WTC11 (cell line): Measurements from ENCODE around the gene NCSTN. TPM values are rescaled to one million over a fixed set of nuclear protein-coding genes. Genes with fewer than 3 reads are reported as not detected.

ENCODE experiments used
- ATAC-seq: fragments of 200-7000 bp; cut with Tn5 transposase; 2 replicates; pipeline ENCODE4 v1.10.0; 2021; ENCODE audit warnings: mild to moderate bottlenecking, moderate library complexity
- CTCF ChIA-PET: fragments of 300-600 bp; sonication (Branson Sonifier 250); formaldehyde crosslinking; loops from one replicate; lab custom pipeline; 2021; ENCODE audit warnings: antibody characterized with exemption; lab: Charles Lee
- POLR2A ChIA-PET: fragments of 350-600 bp; sonication (Branson Sonifier 250); formaldehyde crosslinking; loops from one replicate; lab custom pipeline; 2021; ENCODE audit warnings: antibody characterized with exemption; lab: Charles Lee
- DNase-seq: peaks from one replicate; pipeline ENCODE4 v3.0.0; 2021; ENCODE audit warnings: low spot score
- H3K27ac Mint-ChIP-seq: 2 replicates; pipeline ENCODE4 v1.8.0; 2021; ENCODE audit warnings: mixed read lengths
- H3K27me3 Mint-ChIP-seq: 2 replicates; pipeline ENCODE4 v1.8.0; 2021; ENCODE audit warnings: low read depth, mild to moderate bottlenecking, moderate library complexity, mixed read lengths
- H3K36me3 Mint-ChIP-seq: 2 replicates; pipeline ENCODE4 v1.8.0; 2021; ENCODE audit warnings: mixed read lengths
- H3K4me1 Mint-ChIP-seq: 2 replicates; pipeline ENCODE4 v1.8.0; 2022; ENCODE audit warnings: mixed read lengths
- H3K4me3 Mint-ChIP-seq: 2 replicates; pipeline ENCODE4 v1.8.0; 2021; ENCODE audit warnings: mild to moderate bottlenecking, moderate library complexity, mixed read lengths
- H3K9me3 Mint-ChIP-seq: 2 replicates; pipeline ENCODE4 v1.8.0; 2021; ENCODE audit warnings: mixed read lengths
- CBFB ChIP-seq: sonication (generic); formaldehyde crosslinking; IDR thresholded peaks from 2 replicates; pipeline ENCODE4 v1.8.1; 2022; ENCODE audit warnings: mild to moderate bottlenecking, low read depth, missing genetic modification reagents
- E2F4 ChIP-seq: sonication (generic); formaldehyde crosslinking; IDR thresholded peaks from 2 replicates; pipeline ENCODE4 v1.8.1; 2022; ENCODE audit warnings: low read depth, mild to moderate bottlenecking, moderate library complexity, missing genetic modification reagents, borderline replicate concordance
- E2F5 ChIP-seq: sonication (generic); formaldehyde crosslinking; IDR thresholded peaks from 2 replicates; pipeline ENCODE4 v1.8.1; 2022; ENCODE audit warnings: mild to moderate bottlenecking, moderate library complexity, missing genetic modification reagents
- EMX1 ChIP-seq: fragments of 250-450 bp; sonication (Bioruptor Pico); IDR thresholded peaks from 2 replicates; pipeline ENCODE4 v1.8.0; 2021; ENCODE audit warnings: mild to moderate bottlenecking
- ESRRA ChIP-seq: sonication (generic); formaldehyde crosslinking; IDR thresholded peaks from 2 replicates; pipeline ENCODE4 v1.8.1; 2022; ENCODE audit warnings: mild to moderate bottlenecking, missing genetic modification reagents, borderline replicate concordance
- FOXP1 ChIP-seq: sonication (generic); formaldehyde crosslinking; IDR thresholded peaks from 2 replicates; pipeline ENCODE4 v1.8.0; 2022; ENCODE audit warnings: missing genetic modification reagents, mild to moderate bottlenecking, moderate library complexity, borderline replicate concordance
- JAZF1 ChIP-seq: fragments of 250-450 bp; sonication (Bioruptor Pico); IDR thresholded peaks from 2 replicates; pipeline ENCODE4 v1.9.0; 2021; ENCODE audit warnings: moderate library complexity, mild to moderate bottlenecking, inconsistent platforms
- JUN ChIP-seq: sonication (generic); formaldehyde crosslinking; IDR thresholded peaks from 2 replicates; pipeline ENCODE4 v1.8.0; 2023; ENCODE audit warnings: mild to moderate bottlenecking, missing genetic modification reagents
- KAT7 ChIP-seq: sonication (generic); formaldehyde crosslinking; IDR thresholded peaks from 2 replicates; pipeline ENCODE4 v1.8.1; 2023; ENCODE audit warnings: missing genetic modification reagents, mild to moderate bottlenecking, borderline replicate concordance
- NFATC4 ChIP-seq: fragments of 250-450 bp; sonication (Bioruptor Pico); IDR thresholded peaks from 2 replicates; pipeline ENCODE4 v1.9.0; 2021; ENCODE audit warnings: mild to moderate bottlenecking
- NFE2L1 ChIP-seq: sonication (generic); formaldehyde crosslinking; IDR thresholded peaks from 2 replicates; pipeline ENCODE4 v1.8.1; 2023; ENCODE audit warnings: missing genetic modification reagents
- NR1H2 ChIP-seq: sonication (generic); formaldehyde crosslinking; IDR thresholded peaks from 2 replicates; pipeline ENCODE4 v1.9.0; 2021; ENCODE audit warnings: mild to moderate bottlenecking, moderate library complexity, missing genetic modification reagents
- SMAD3 ChIP-seq: sonication (generic); formaldehyde crosslinking; IDR thresholded peaks from 2 replicates; pipeline ENCODE4 v1.8.0; 2022; ENCODE audit warnings: missing genetic modification reagents, mild to moderate bottlenecking, borderline replicate concordance
- SMAD4 ChIP-seq: sonication (generic); formaldehyde crosslinking; IDR thresholded peaks from 2 replicates; pipeline ENCODE4 v1.8.0; 2022; ENCODE audit warnings: mild to moderate bottlenecking, missing genetic modification reagents
- SOX15 ChIP-seq: fragments of 250-450 bp; sonication (Bioruptor Pico); IDR thresholded peaks from 2 replicates; pipeline ENCODE4 v1.9.0; 2021; ENCODE audit warnings: mild to moderate bottlenecking
- TEAD4 ChIP-seq: sonication (generic); formaldehyde crosslinking; IDR thresholded peaks from 2 replicates; pipeline ENCODE4 v1.8.0; 2022; ENCODE audit warnings: mild to moderate bottlenecking, missing genetic modification reagents
- ZNF317 ChIP-seq: sonication (generic); formaldehyde crosslinking; IDR thresholded peaks from 2 replicates; pipeline ENCODE4 v1.8.1; 2023; ENCODE audit warnings: low read depth, mild to moderate bottlenecking, moderate library complexity, missing genetic modification reagents, borderline replicate concordance
- total RNA-seq: library from RNA; stranded (reverse); gene quantifications from 3 replicates; pipeline ENCODE4 v1.2.3, GENCODE V29; 2021
- TF ChIP-seq, protein P1 (sequence below): sonication (generic); formaldehyde crosslinking; IDR thresholded peaks from 2 replicates; pipeline ENCODE4 v1.8.0; 2023; ENCODE audit warnings: missing genetic modification reagents, mild to moderate bottlenecking, borderline replicate concordance
- TF ChIP-seq, protein P2 (sequence below): sonication (generic); formaldehyde crosslinking; IDR thresholded peaks from 2 replicates; pipeline ENCODE4 v1.8.1; 2023; ENCODE audit warnings: mild to moderate bottlenecking, missing genetic modification reagents, moderate library complexity

Gene NCSTN
- total RNA-seq, 1 experiment from 2014 or later = 72.7 TPM

GRCh38 chr1:160352555-160352954 lies 9.4 kb downstream of the NCSTN start:
- ChIA-PET POLR2A (no interaction called here), CTCF (interaction anchor here (0.6 to 6.2 kb wide), 7 partner anchors 10 to 64 kb away, joined by 3 to 199 read pairs (median 3); no protein-coding TSS in a partner anchor)

DNA sequence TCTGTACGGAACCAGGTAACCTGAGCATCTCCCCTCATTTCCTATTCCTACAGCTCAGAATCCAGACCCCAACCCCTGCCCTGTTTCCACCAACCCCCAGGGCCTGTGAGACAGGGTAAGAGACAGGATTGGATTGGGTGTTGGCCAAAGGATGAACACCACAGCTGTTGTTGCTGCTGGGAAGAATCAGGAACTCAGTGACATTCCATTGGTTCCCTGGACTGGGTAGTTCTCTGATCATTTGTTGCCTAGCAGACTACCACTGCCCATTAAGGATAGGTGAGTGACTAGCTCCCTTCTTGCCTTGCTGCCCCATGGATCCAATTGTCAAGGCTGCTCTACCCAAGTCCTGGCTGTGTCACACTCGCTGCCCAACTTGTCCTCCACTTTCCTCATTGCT lies 10.0 kb downstream of the NCSTN start:
- Mint-ChIP-seq H3K27me3 (no peaks in the 10 kb centered on the region), H3K27ac (no peak overlapping the region), H3K4me1 (no peaks in the 10 kb centered on the region), H3K4me3 (no peak overlapping the region), H3K9me3 (no peaks in the 10 kb centered on the region), H3K36me3 (peaks cover 88% of the 10 kb centered on the region)
- POLR2A ChIA-PET = no interaction called here
- CTCF ChIA-PET = interaction anchor here (0.9 to 6.2 kb wide), 5 partner anchors 9 to 132 kb away, joined by 3 to 199 read pairs (median 6); no protein-coding TSS in a partner anchor
- DNase-seq (no peak), ATAC-seq (no peak)
- TF ChIP-seq E2F5 = no peak
- TF ChIP-seq, protein P1, sequence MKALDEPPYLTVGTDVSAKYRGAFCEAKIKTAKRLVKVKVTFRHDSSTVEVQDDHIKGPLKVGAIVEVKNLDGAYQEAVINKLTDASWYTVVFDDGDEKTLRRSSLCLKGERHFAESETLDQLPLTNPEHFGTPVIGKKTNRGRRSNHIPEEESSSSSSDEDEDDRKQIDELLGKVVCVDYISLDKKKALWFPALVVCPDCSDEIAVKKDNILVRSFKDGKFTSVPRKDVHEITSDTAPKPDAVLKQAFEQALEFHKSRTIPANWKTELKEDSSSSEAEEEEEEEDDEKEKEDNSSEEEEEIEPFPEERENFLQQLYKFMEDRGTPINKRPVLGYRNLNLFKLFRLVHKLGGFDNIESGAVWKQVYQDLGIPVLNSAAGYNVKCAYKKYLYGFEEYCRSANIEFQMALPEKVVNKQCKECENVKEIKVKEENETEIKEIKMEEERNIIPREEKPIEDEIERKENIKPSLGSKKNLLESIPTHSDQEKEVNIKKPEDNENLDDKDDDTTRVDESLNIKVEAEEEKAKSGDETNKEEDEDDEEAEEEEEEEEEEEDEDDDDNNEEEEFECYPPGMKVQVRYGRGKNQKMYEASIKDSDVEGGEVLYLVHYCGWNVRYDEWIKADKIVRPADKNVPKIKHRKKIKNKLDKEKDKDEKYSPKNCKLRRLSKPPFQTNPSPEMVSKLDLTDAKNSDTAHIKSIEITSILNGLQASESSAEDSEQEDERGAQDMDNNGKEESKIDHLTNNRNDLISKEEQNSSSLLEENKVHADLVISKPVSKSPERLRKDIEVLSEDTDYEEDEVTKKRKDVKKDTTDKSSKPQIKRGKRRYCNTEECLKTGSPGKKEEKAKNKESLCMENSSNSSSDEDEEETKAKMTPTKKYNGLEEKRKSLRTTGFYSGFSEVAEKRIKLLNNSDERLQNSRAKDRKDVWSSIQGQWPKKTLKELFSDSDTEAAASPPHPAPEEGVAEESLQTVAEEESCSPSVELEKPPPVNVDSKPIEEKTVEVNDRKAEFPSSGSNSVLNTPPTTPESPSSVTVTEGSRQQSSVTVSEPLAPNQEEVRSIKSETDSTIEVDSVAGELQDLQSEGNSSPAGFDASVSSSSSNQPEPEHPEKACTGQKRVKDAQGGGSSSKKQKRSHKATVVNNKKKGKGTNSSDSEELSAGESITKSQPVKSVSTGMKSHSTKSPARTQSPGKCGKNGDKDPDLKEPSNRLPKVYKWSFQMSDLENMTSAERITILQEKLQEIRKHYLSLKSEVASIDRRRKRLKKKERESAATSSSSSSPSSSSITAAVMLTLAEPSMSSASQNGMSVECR = no peak
- no peak for TF ChIP-seq NFE2L1 (CRISPR knock-in tag)
- TF ChIP-seq CBFB (CRISPR knock-in tag) = no peak
- TF ChIP-seq ESRRA (CRISPR knock-in tag) = no peak
- no peak for TF ChIP-seq NR1H2 (CRISPR knock-in tag)
- TF ChIP-seq SMAD3 = no peak
- TF ChIP-seq TEAD4 (CRISPR knock-in tag) = no peak
- no peak for TF ChIP-seq ZNF317
- TF ChIP-seq NFATC4 = no peak
- TF ChIP-seq JAZF1 (CRISPR knock-in tag) = no peak
- no peak for TF ChIP-seq SMAD4
- no peak for TF ChIP-seq JUN (CRISPR knock-in tag)

More at GRCh38 chr1:160352555-160352954, 9.4 kb downstream of the NCSTN start:
- no peak for TF ChIP-seq E2F4 (CRISPR knock-in tag)
- no peak for TF ChIP-seq E2F5
- no peak for TF ChIP-seq FOXP1 (CRISPR knock-in tag)
- no peak for TF ChIP-seq KAT7 (CRISPR knock-in tag)
- TF ChIP-seq, protein P2, sequence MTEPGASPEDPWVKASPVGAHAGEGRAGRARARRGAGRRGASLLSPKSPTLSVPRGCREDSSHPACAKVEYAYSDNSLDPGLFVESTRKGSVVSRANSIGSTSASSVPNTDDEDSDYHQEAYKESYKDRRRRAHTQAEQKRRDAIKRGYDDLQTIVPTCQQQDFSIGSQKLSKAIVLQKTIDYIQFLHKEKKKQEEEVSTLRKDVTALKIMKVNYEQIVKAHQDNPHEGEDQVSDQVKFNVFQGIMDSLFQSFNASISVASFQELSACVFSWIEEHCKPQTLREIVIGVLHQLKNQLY = no peak
- no peak for TF ChIP-seq SMAD3
- TF ChIP-seq, protein P1 = no peak
- TF ChIP-seq SOX15 (CRISPR knock-in tag) = no peak
- no peak for TF ChIP-seq EMX1 (CRISPR knock-in tag)
- TF ChIP-seq, all 79 proteins: peak for 0
- no peak overlapping the region for H3K4me3 Mint-ChIP-seq
- H3K4me1 Mint-ChIP-seq = no peaks in the 10 kb centered on the region
- peaks cover 83% of the 10 kb centered on the region for H3K36me3 Mint-ChIP-seq
- no peaks in the 10 kb centered on the region for H3K27me3 Mint-ChIP-seq
- H3K9me3 Mint-ChIP-seq = no peaks in the 10 kb centered on the region
- ATAC-seq = no peak
- H3K27ac Mint-ChIP-seq = no peak overlapping the region
- no peak for DNase-seq
